SK-N-SH treated with all-trans-retinoic acid at 6 μM for 48 hours (cell line): ENCODE data around the gene COPS9.

Source experiments
- ARNTL ChIP-seq: fragments of 450-650 bp; formaldehyde crosslinking; IDR thresholded peaks from 2 replicates; pipeline ENCODE4 v1.5.0; 2020; ENCODE audit warnings: low read depth, mild to moderate bottlenecking, moderate library complexity, borderline replicate concordance
- BACH2 ChIP-seq: fragments of 250-450 bp; sonication (Bioruptor Pico); IDR thresholded peaks from 2 replicates; pipeline ENCODE4 v1.9.0; 2021; ENCODE audit warnings: mild to moderate bottlenecking, borderline replicate concordance
- PPARA ChIP-seq: fragments of 250-450 bp; sonication (Bioruptor Pico); IDR thresholded peaks from 2 replicates; pipeline ENCODE4 v1.5.0; 2020; ENCODE audit warnings: mild to moderate bottlenecking, borderline replicate concordance
- RARB ChIP-seq: fragments of 250-450 bp; sonication (Bioruptor Pico); IDR thresholded peaks from 2 replicates; pipeline ENCODE4 v1.8.0; 2021; ENCODE audit warnings: mild to moderate bottlenecking, moderate library complexity
- TCF4 ChIP-seq: fragments of 250-450 bp; sonication (Bioruptor Pico); IDR thresholded peaks from 2 replicates; pipeline ENCODE4 v1.8.0; 2021; ENCODE audit warnings: mild to moderate bottlenecking, moderate library complexity, borderline replicate concordance
- ZNF70 ChIP-seq: fragments of 450-650 bp; formaldehyde crosslinking; IDR thresholded peaks from 2 replicates; pipeline ENCODE4 v1.5.0; 2020; ENCODE audit warnings: mild to moderate bottlenecking, moderate library complexity
- TF ChIP-seq, protein P1 (sequence below): fragments of 250-450 bp; sonication (Bioruptor Pico); IDR thresholded peaks from 2 replicates; pipeline ENCODE4 v1.8.0; 2020; ENCODE audit warnings: mild to moderate bottlenecking, moderate library complexity, borderline replicate concordance

DNA sequence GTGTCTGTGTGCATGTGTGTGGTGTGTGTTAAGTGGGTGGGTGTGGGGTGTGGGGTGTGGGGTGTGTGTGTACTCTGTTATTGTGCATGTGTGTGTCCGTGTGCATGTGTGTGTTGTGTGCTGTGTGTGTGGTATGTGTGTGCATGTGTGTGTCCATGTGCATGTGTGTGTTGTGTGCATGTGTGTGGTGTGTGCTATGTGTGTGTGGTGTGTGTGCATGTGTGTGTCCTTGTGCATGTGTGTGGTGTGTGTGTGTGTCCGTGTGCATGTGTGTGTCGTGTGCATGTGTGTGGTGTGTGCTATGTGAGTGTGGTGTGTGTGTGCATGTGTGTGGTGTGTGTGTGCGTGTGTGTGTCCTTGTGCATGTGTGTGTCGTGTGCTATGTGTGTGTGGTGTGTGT lies 11.3 kb upstream of the COPS9 start:
- TF ChIP-seq ZNF70 (CRISPR knock-in tag) (no peak), TCF4 (CRISPR knock-in tag) (no peak), PPARA (CRISPR knock-in tag) (no peak), BACH2 (CRISPR knock-in tag) (no peak), RARB (CRISPR knock-in tag) (no peak), ARNTL (CRISPR knock-in tag) (no peak)
- TF ChIP-seq, protein P1, sequence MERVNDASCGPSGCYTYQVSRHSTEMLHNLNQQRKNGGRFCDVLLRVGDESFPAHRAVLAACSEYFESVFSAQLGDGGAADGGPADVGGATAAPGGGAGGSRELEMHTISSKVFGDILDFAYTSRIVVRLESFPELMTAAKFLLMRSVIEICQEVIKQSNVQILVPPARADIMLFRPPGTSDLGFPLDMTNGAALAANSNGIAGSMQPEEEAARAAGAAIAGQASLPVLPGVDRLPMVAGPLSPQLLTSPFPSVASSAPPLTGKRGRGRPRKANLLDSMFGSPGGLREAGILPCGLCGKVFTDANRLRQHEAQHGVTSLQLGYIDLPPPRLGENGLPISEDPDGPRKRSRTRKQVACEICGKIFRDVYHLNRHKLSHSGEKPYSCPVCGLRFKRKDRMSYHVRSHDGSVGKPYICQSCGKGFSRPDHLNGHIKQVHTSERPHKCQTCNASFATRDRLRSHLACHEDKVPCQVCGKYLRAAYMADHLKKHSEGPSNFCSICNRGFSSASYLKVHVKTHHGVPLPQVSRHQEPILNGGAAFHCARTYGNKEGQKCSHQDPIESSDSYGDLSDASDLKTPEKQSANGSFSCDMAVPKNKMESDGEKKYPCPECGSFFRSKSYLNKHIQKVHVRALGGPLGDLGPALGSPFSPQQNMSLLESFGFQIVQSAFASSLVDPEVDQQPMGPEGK (CRISPR knock-in tag): no peak
